GM23248 (cell line): ENCODE data around the gene COX5B.

Experiments used
- EZH2 ChIP-seq: fragments of 200-600 bp; sonication (generic); IDR thresholded peaks from 2 replicates; pipeline ENCODE4 v1.6.1; 2018; ENCODE audit warnings: antibody characterized with exemption, mild to moderate bottlenecking; ENCODE audit not compliant: insufficient read depth, poor library complexity, severe bottlenecking
- EZH2phosphoT487 ChIP-seq: fragments of 200-600 bp; sonication (generic); IDR thresholded peaks from 2 replicates; pipeline ENCODE4 v1.6.1; 2018; ENCODE audit warnings: antibody characterized with exemption, moderate library complexity, mild to moderate bottlenecking, low read depth; ENCODE audit not compliant: insufficient read depth

DNA sequence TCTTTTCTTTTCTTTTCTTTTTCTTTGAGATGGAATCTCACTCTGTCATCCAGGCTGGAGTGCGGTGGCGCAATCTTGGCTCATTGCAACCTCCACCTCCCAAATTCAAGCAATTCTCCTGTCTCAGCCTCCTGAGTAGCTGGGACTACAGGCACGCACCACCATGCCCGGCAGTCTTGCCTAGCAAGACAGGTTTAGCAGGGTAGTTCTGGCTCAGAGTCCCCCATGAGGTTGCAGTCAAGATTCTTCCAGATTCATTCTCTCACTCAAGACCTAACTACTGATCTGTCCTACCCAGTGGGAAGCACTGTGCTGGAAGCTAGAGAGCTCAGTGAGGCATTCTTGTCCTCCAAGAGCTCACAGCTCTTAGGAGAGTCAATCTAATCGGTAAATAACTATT, 49.9 kb downstream of the COX5B start:
- no peak for TF ChIP-seq EZH2
- TF ChIP-seq EZH2phosphoT487 = no peak
